HG03135 (cell line): ENCODE measurements around the gene DISC1.

Experiments used
- ATAC-seq: cut with Tn5 transposase; IDR thresholded peaks from one replicate; pipeline ENCODE4 v1.9.1; 2021; ENCODE audit warnings: mild to moderate bottlenecking, moderate library complexity; ENCODE audit not compliant: unreplicated experiment

Gene DISC1

GRCh38 chr1:231803353-231803752 lies 176.8 kb downstream of the DISC1 start:
- no peak for ATAC-seq

GRCh38 chr1:231806623-231807495 lies 180.3 kb downstream of the DISC1 start:
- no peak for ATAC-seq

- ATAC-seq = no peak
Observed at GRCh38 chr1:231807541-231807940, 181.0 kb downstream of the DISC1 start.

- ATAC-seq = no peak
Observed at GRCh38 chr1:231808116-231808515, 181.5 kb downstream of the DISC1 start.

- no peak for ATAC-seq
Observed at GRCh38 chr1:231808990-231809389, 182.4 kb downstream of the DISC1 start.

- no peak for ATAC-seq
Observed at GRCh38 chr1:231810415-231810814, 183.8 kb downstream of the DISC1 start.

GRCh38 chr1:231814021-231814420 lies 187.4 kb downstream of the DISC1 start:
- no peak for ATAC-seq

- no peak for ATAC-seq
Observed at GRCh38 chr1:231814521-231814920, 187.9 kb downstream of the DISC1 start.

GRCh38 chr1:231817801-231818200 lies 191.2 kb downstream of the DISC1 start:
- ATAC-seq = no peak

GRCh38 chr1:231818337-231818736 lies 191.7 kb downstream of the DISC1 start:
- ATAC-seq = no peak

GRCh38 chr1:231821281-231821680 lies 194.7 kb downstream of the DISC1 start:
- ATAC-seq = no peak

GRCh38 chr1:231822041-231822440 lies 195.5 kb downstream of the DISC1 start:
- ATAC-seq = no peak

GRCh38 chr1:231826566-231826965 lies 200.0 kb downstream of the DISC1 start:
- no peak for ATAC-seq

GRCh38 chr1:231827337-231828105 lies 200.9 kb downstream of the DISC1 start:
- no peak for ATAC-seq

GRCh38 chr1:231828182-231828920 lies 201.8 kb downstream of the DISC1 start:
- no peak for ATAC-seq

GRCh38 chr1:231829332-231829731 lies 202.7 kb downstream of the DISC1 start:
- ATAC-seq = no peak

GRCh38 chr1:231836227-231836893 lies 209.8 kb downstream of the DISC1 start:
- ATAC-seq = no peak

GRCh38 chr1:231838521-231838920 lies 211.9 kb downstream of the DISC1 start:
- no peak for ATAC-seq

- ATAC-seq = no peak
Observed at GRCh38 chr1:231839999-231840398, 213.4 kb downstream of the DISC1 start.

GRCh38 chr1:231841616-231842344 lies 215.2 kb downstream of the DISC1 start:
- ATAC-seq = no peak
